Fibroblast of pulmonary artery (primary cell): ENCODE measurements around the gene ZBTB7A.

ENCODE experiments used
- DNase-seq: peaks from one replicate; pipeline ENCODE4 v3.0.0-alpha.2; 2010; ENCODE audit warnings: low read depth
- H3K4me3 ChIP-seq: replicated peaks from 2 replicates; pipeline ENCODE4 v1.5.1; 2011; ENCODE audit warnings: low read depth, mild to moderate bottlenecking, control low read depth, low read length, moderate library complexity
- CTCF ChIP-seq: IDR thresholded peaks from 2 replicates; pipeline ENCODE4 v1.5.1; 2011; ENCODE audit warnings: mild to moderate bottlenecking, control low read depth, low read length, inconsistent platforms; ENCODE audit errors: missing control alignments

Gene ZBTB7A

GRCh38 chr19:4023600-4024398, 42.9 kb downstream of the ZBTB7A start:
- no peak overlapping the region for H3K4me3 ChIP-seq
- no peak for DNase-seq
- no peak for TF ChIP-seq CTCF

- no peak for TF ChIP-seq CTCF
- H3K4me3 ChIP-seq, result no peak overlapping the region
- DNase-seq, result no peak
These were observed 47.1 kb downstream of the ZBTB7A start for GRCh38 chr19:4019578-4019977.

- no peak for DNase-seq
- no peak overlapping the region for H3K4me3 ChIP-seq
- TF ChIP-seq CTCF, result no peak
These were observed 47.8 kb downstream of the ZBTB7A start for GRCh38 chr19:4018775-4019504.

GRCh38 chr19:4018140-4018613, 48.5 kb downstream of the ZBTB7A start:
- no peak overlapping the region for H3K4me3 ChIP-seq
- TF ChIP-seq CTCF, result no peak
- DNase-seq, result no peak

GRCh38 chr19:4016903-4017638, 49.6 kb downstream of the ZBTB7A start:
- no peak for TF ChIP-seq CTCF
- H3K4me3 ChIP-seq, result no peak overlapping the region
- no peak for DNase-seq

GRCh38 chr19:4016486-4016885, 50.2 kb downstream of the ZBTB7A start:
- DNase-seq, result no peak
- TF ChIP-seq CTCF, result no peak

More at GRCh38 chr19:4016486-4016885, 50.2 kb downstream of the ZBTB7A start:
- no peak overlapping the region for H3K4me3 ChIP-seq
